HepG2 (cell line): Measurements from ENCODE around the gene C20orf144. TPM values are rescaled to one million over a fixed set of nuclear protein-coding genes. Genes with fewer than 3 reads are reported as not detected.

Experiments used
- CEBPB ChIP-seq: IDR thresholded peaks from 2 replicates; pipeline ENCODE4 v1.6.1; 2011; ENCODE audit warnings: low read depth, low read length, improper control_type of control experiment, borderline replicate concordance
- DNMT1 ChIP-seq: sonication (generic); formaldehyde crosslinking; IDR thresholded peaks from 2 replicates; pipeline ENCODE4 v1.5.1; 2020; ENCODE audit warnings: mild to moderate bottlenecking, missing genetic modification reagents
- HMG20B ChIP-seq: conservative IDR thresholded peaks from 2 replicates; pipeline ENCODE4 v1.6.1; 2016; ENCODE audit warnings: missing genetic modification reagents, missing compliant biosample characterization
- HNF4G ChIP-seq, 2 experiments: sonication (generic) in 1 of 2; formaldehyde crosslinking in 1 of 2; IDR thresholded peaks; 2 replicates each; pipeline versions ENCODE4 v1.4.0 to v1.6.1; 2011 to 2020; ENCODE audit warnings: borderline replicate concordance in 2 of 2, low read depth in 2 of 2, mild to moderate bottlenecking in 2 of 2, low read length in 1 of 2, missing genetic modification reagents in 1 of 2, moderate library complexity in 1 of 2
- NONO ChIP-seq, 2 experiments: fragments of 450-650 bp in 1 of 2; sonication (generic) in 1 of 2; formaldehyde crosslinking in 1 of 2; IDR thresholded peaks in 1 of 2; conservative IDR thresholded peaks in 1 of 2; 2 replicates each; pipeline versions ENCODE4 v1.6.1 to v1.8.0; 2017 to 2022; ENCODE audit warnings: mild to moderate bottlenecking in 1 of 2, missing genetic modification reagents in 1 of 2, moderate library complexity in 1 of 2
- PHF21A ChIP-seq: sonication (generic); formaldehyde crosslinking; IDR thresholded peaks from 2 replicates; pipeline ENCODE4 v1.5.0; 2020; ENCODE audit warnings: mild to moderate bottlenecking, missing genetic modification reagents
- POLR2G ChIP-seq: fragments of 200-400 bp; formaldehyde crosslinking; IDR thresholded peaks from 2 replicates; pipeline ENCODE4 v1.6.1; 2018; ENCODE audit warnings: mild to moderate bottlenecking, low read depth, low read length, moderate library complexity
- RELA ChIP-seq: sonication (generic); formaldehyde crosslinking; IDR thresholded peaks from 2 replicates; pipeline ENCODE4 v1.4.0; 2020; ENCODE audit warnings: missing genetic modification reagents
- SAP130 ChIP-seq: IDR thresholded peaks from 2 replicates; pipeline ENCODE4 v1.6.1; 2016; ENCODE audit warnings: low read depth
- SIN3B ChIP-seq: fragments of 150-350 bp; IDR thresholded peaks from 2 replicates; pipeline ENCODE4 v1.6.1; 2014; ENCODE audit warnings: low read length
- SP5 ChIP-seq: IDR thresholded peaks from 2 replicates; pipeline ENCODE4 v1.6.1; 2016; ENCODE audit warnings: low read depth, borderline replicate concordance
- SRY ChIP-seq: sonication (generic); formaldehyde crosslinking; IDR thresholded peaks from 2 replicates; pipeline ENCODE4 v1.8.0; 2022; ENCODE audit warnings: mild to moderate bottlenecking, missing genetic modification reagents
- ZFY ChIP-seq: sonication (generic); formaldehyde crosslinking; IDR thresholded peaks from 2 replicates; pipeline ENCODE4 v1.4.0; 2020; ENCODE audit warnings: missing genetic modification reagents
- ZNF232 ChIP-seq: sonication (generic); formaldehyde crosslinking; IDR thresholded peaks from 2 replicates; pipeline ENCODE4 v1.4.0; 2020; ENCODE audit warnings: missing genetic modification reagents, borderline replicate concordance
- ZNF501 ChIP-seq: sonication (generic); formaldehyde crosslinking; IDR thresholded peaks from 2 replicates; pipeline ENCODE4 v1.5.1; 2020; ENCODE audit warnings: mild to moderate bottlenecking, moderate library complexity, missing genetic modification reagents
- ZNF652 ChIP-seq: IDR thresholded peaks from 2 replicates; pipeline ENCODE4 v1.6.1; 2016; ENCODE audit warnings: low read depth, borderline replicate concordance
- ZNF672 ChIP-seq: sonication (generic); formaldehyde crosslinking; IDR thresholded peaks from 2 replicates; pipeline ENCODE4 v1.8.1; 2022; ENCODE audit warnings: missing genetic modification reagents
- ZNF674 ChIP-seq: sonication (generic); formaldehyde crosslinking; IDR thresholded peaks from 2 replicates; pipeline ENCODE4 v1.5.0; 2020; ENCODE audit warnings: low read depth, mild to moderate bottlenecking, missing genetic modification reagents
- ZNF777 ChIP-seq: sonication (generic); formaldehyde crosslinking; IDR thresholded peaks from 2 replicates; pipeline ENCODE4 v1.4.0; 2020; ENCODE audit warnings: missing genetic modification reagents
- ZNF816 ChIP-seq: sonication (generic); formaldehyde crosslinking; IDR thresholded peaks from 2 replicates; pipeline ENCODE4 v1.8.0; 2022; ENCODE audit warnings: missing genetic modification reagents, mild to moderate bottlenecking, borderline replicate concordance
- polyA plus RNA-seq, 8 experiments: library from polyadenylated mRNA; depleted of rRNA in 3 of 8; stranded (reverse) in 7 of 8; unstranded in 1 of 8; fragments of >200 nt; fragmentation: Illumina TruSeq in 4 of 8; extraction: Trizol in 4 of 8; gene quantifications; 2 replicates each; pipeline versions ENCODE4 v1.2.1 to v1.2.3, GENCODE V29; 2011 to 2016; ENCODE audit warnings: low read depth in 4 of 8, missing spikeins in 1 of 8, mixed read lengths in 1 of 8; ENCODE audit not compliant: insufficient read depth in 1 of 8
- total RNA-seq, 5 experiments: library from RNA; depleted of rRNA; stranded (reverse); fragments of >200 nt; fragmentation: Illumina TruSeq; extraction: Trizol; gene quantifications; 2 replicates each; pipeline ENCODE4 v1.2.3, GENCODE V29; 2016; ENCODE audit warnings: low read depth in 1 of 5
- TF ChIP-seq, protein P1 (sequence below): sonication (generic); formaldehyde crosslinking; IDR thresholded peaks from 2 replicates; pipeline ENCODE4 v1.4.0; 2020; ENCODE audit warnings: low read depth, mild to moderate bottlenecking, missing genetic modification reagents
- TF ChIP-seq, protein P2 (sequence below), 2 experiments: sonication (generic) in 1 of 2; formaldehyde crosslinking in 1 of 2; IDR thresholded peaks; 2 replicates each; pipeline versions ENCODE4 v1.5.1 to v1.6.1; 2011 to 2020; ENCODE audit warnings: borderline replicate concordance in 1 of 2, low read depth in 1 of 2, low read length in 1 of 2, mild to moderate bottlenecking in 1 of 2, missing genetic modification reagents in 1 of 2, moderate library complexity in 1 of 2
- TF ChIP-seq, protein P3 (sequence below): sonication (generic); formaldehyde crosslinking; IDR thresholded peaks from 2 replicates; pipeline ENCODE4 v1.4.0; 2020; ENCODE audit warnings: missing genetic modification reagents
- TF ChIP-seq, protein P4 (sequence below): sonication (generic); formaldehyde crosslinking; IDR thresholded peaks from 2 replicates; pipeline ENCODE4 v1.4.0; 2020; ENCODE audit warnings: mild to moderate bottlenecking, missing genetic modification reagents

Gene C20orf144
- total and polyA plus RNA-seq, 2 of the 13 experiments (the other 11 are each of a cell fraction or from before 2014, with no cell fraction given): 0.09 to 0.16 TPM

DNA sequence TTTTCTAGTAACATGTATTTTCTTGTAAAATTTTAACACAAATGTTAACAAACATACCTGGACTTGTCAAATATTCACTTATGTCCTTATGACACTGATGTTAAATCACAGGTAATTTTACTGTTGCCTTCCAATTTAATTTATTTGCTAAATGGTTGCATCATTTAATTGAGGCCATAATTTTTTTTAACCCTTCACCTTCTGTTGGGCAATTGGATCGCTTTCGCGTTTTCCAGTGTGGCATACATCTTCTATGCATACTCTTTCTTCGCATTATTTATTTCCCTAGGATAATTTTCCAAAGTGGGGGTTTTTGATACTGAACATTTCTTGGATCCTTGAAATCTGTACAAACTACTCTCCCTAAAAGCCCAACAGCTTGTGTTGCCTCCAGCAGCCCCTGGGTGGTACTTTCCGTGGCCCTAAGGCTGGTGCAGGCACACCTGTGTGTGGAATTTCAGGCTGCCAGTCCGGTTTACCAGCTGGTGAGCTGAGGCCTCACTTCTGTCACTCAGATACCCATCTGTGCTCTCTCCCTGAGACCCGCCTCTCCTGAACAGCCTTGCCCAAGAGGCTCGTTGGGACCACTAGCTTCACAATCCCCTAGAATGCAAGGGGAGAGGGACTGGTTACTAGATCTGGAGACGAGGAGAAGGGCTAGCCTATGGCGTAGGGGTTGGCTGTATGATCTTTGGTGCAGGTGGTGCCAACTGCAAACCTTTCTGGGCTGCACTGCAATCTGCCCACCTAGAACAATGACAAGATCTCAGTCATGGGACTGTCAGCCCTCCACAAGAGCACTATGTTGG is 11.2 kb upstream of the C20orf144 start (continued):
- TF ChIP-seq ZFY (no peak), SAP130 (CRISPR knock-in tag) (no peak), SRY (CRISPR knock-in tag) (no peak), NONO (IDR thresholded peaks at IDR 0.05) (no peak), NONO (CRISPR knock-in tag; conservative IDR thresholded peaks at IDR 0.05) (0 out of 2 replicates have a peak, but pooled peaks have one; percentile 26), ZNF232 (no peak), ZNF777 (CRISPR knock-in tag) (no peak), CEBPB (peak; percentile 19; the same call in 1 of the 2 replicates), SIN3B (no peak), DNMT1 (CRISPR knock-in tag) (0 out of 2 replicates have a peak, but pooled peaks have one; percentile 66), ZNF674 (CRISPR knock-in tag) (no peak), SP5 (CRISPR knock-in tag) (no peak), RELA (CRISPR knock-in tag) (no peak), ZNF652 (CRISPR knock-in tag) (peak; percentile 75), POLR2G (peak; percentile 67; the same call in 1 of the 2 replicates), ZNF816 (no peak), ZNF672 (no peak), HNF4G (IDR thresholded peaks at IDR 0.05; ENCODE audit: borderline replicate concordance, low read depth, low read length) (no peak), HNF4G (CRISPR knock-in tag; IDR thresholded peaks at IDR 0.05; ENCODE audit: borderline replicate concordance, low read depth) (no peak), ZNF501 (peak; percentile 23; the same call in 1 of the 2 replicates), HMG20B (CRISPR knock-in tag) (no peak), PHF21A (CRISPR knock-in tag) (no peak)
- TF ChIP-seq, protein P1, sequence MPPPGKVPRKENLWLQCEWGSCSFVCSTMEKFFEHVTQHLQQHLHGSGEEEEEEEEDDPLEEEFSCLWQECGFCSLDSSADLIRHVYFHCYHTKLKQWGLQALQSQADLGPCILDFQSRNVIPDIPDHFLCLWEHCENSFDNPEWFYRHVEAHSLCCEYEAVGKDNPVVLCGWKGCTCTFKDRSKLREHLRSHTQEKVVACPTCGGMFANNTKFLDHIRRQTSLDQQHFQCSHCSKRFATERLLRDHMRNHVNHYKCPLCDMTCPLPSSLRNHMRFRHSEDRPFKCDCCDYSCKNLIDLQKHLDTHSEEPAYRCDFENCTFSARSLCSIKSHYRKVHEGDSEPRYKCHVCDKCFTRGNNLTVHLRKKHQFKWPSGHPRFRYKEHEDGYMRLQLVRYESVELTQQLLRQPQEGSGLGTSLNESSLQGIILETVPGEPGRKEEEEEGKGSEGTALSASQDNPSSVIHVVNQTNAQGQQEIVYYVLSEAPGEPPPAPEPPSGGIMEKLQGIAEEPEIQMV (CRISPR knock-in tag): no peak
- TF ChIP-seq, protein P2, sequence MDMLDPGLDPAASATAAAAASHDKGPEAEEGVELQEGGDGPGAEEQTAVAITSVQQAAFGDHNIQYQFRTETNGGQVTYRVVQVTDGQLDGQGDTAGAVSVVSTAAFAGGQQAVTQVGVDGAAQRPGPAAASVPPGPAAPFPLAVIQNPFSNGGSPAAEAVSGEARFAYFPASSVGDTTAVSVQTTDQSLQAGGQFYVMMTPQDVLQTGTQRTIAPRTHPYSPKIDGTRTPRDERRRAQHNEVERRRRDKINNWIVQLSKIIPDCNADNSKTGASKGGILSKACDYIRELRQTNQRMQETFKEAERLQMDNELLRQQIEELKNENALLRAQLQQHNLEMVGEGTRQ (IDR thresholded peaks at IDR 0.05; ENCODE audit: low read depth, low read length): no peak
- TF ChIP-seq, protein P2 (CRISPR knock-in tag; IDR thresholded peaks at IDR 0.05; ENCODE audit: borderline replicate concordance): no peak
- TF ChIP-seq, protein P3, sequence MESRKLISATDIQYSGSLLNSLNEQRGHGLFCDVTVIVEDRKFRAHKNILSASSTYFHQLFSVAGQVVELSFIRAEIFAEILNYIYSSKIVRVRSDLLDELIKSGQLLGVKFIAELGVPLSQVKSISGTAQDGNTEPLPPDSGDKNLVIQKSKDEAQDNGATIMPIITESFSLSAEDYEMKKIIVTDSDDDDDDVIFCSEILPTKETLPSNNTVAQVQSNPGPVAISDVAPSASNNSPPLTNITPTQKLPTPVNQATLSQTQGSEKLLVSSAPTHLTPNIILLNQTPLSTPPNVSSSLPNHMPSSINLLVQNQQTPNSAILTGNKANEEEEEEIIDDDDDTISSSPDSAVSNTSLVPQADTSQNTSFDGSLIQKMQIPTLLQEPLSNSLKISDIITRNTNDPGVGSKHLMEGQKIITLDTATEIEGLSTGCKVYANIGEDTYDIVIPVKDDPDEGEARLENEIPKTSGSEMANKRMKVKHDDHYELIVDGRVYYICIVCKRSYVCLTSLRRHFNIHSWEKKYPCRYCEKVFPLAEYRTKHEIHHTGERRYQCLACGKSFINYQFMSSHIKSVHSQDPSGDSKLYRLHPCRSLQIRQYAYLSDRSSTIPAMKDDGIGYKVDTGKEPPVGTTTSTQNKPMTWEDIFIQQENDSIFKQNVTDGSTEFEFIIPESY (CRISPR knock-in tag): no peak
- TF ChIP-seq, protein P4, sequence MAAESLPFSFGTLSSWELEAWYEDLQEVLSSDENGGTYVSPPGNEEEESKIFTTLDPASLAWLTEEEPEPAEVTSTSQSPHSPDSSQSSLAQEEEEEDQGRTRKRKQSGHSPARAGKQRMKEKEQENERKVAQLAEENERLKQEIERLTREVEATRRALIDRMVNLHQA (CRISPR knock-in tag): no peak
